ENCODE measurements around the gene MT1E. TPM values are rescaled to one million over a fixed set of nuclear protein-coding genes. Genes with fewer than 3 reads are reported as not detected.

Gene MT1E
- total RNA-seq, 1 experiment from 2014 or later = not detected

GRCh38 chr16:56604966-56605365 lies 20.6 kb upstream of the MT1E start:
- no peak for DNase-seq (ENCODE audit: low read depth, low spot score)
- in situ Hi-C loops (cut with HindIII; ENCODE audit: low pct_unique_long_range_greater_than_20kb, low sequenced_read_pairs) = no loop called here

- in situ Hi-C loops (cut with HindIII; ENCODE audit: low pct_unique_long_range_greater_than_20kb, low sequenced_read_pairs) = no loop called here
Observed at GRCh38 chr16:56605475-56605874, 20.1 kb upstream of the MT1E start.

GRCh38 chr16:56606071-56606475 lies 19.5 kb upstream of the MT1E start:
- no peak for DNase-seq (ENCODE audit: low read depth, low spot score)
- in situ Hi-C loops (cut with HindIII; ENCODE audit: low pct_unique_long_range_greater_than_20kb, low sequenced_read_pairs) = no loop called here

More at GRCh38 chr16:56605475-56605874, 20.1 kb upstream of the MT1E start:
- no peak for DNase-seq (ENCODE audit: low read depth, low spot score)

- peak; percentile 22 for DNase-seq (ENCODE audit: low read depth, low spot score)
- in situ Hi-C loops (cut with HindIII; ENCODE audit: low pct_unique_long_range_greater_than_20kb, low sequenced_read_pairs) = no loop called here
Observed at GRCh38 chr16:56606476-56607108, 19.0 kb upstream of the MT1E start.

GRCh38 chr16:56607109-56607618 lies 18.4 kb upstream of the MT1E start:
- peak; percentile 22 for DNase-seq (ENCODE audit: low read depth, low spot score)
- in situ Hi-C loops (cut with HindIII; ENCODE audit: low pct_unique_long_range_greater_than_20kb, low sequenced_read_pairs) = no loop called here

GRCh38 chr16:56607675-56608042 lies 17.9 kb upstream of the MT1E start:
- in situ Hi-C loops (cut with HindIII; ENCODE audit: low pct_unique_long_range_greater_than_20kb, low sequenced_read_pairs) = no loop called here
- no peak for DNase-seq (ENCODE audit: low read depth, low spot score)

- peak; percentile 88 for DNase-seq (ENCODE audit: low read depth, low spot score)
- in situ Hi-C loops (cut with HindIII; ENCODE audit: low pct_unique_long_range_greater_than_20kb, low sequenced_read_pairs) = no loop called here
Observed at GRCh38 chr16:56608043-56608875, 17.3 kb upstream of the MT1E start, which contains the start of gene MT2A. Gene MT2A, plus strand, starts transcription at chr16:56608584. Its CDS starts 72 bp downstream, at chr16:56608656.

- DNase-seq (ENCODE audit: low read depth, low spot score) = no peak
- in situ Hi-C loops (cut with HindIII; ENCODE audit: low pct_unique_long_range_greater_than_20kb, low sequenced_read_pairs) = no loop called here
Observed at GRCh38 chr16:56608876-56609462, 16.6 kb upstream of the MT1E start.

GRCh38 chr16:56609463-56609921 lies 16.1 kb upstream of the MT1E start:
- peak; percentile 73 for DNase-seq (ENCODE audit: low read depth, low spot score)
- in situ Hi-C loops (cut with HindIII; ENCODE audit: low pct_unique_long_range_greater_than_20kb, low sequenced_read_pairs) = no loop called here

GRCh38 chr16:56610017-56610608 lies 15.5 kb upstream of the MT1E start:
- DNase-seq (ENCODE audit: low read depth, low spot score) = peak; percentile 61
- in situ Hi-C loops (cut with HindIII; ENCODE audit: low pct_unique_long_range_greater_than_20kb, low sequenced_read_pairs) = no loop called here

- DNase-seq (ENCODE audit: low read depth, low spot score) = no peak
- in situ Hi-C loops (cut with HindIII; ENCODE audit: low pct_unique_long_range_greater_than_20kb, low sequenced_read_pairs) = no loop called here
Observed at GRCh38 chr16:56610609-56611111, 14.9 kb upstream of the MT1E start.

GRCh38 chr16:56611281-56611833 lies 14.2 kb upstream of the MT1E start:
- no peak for DNase-seq (ENCODE audit: low read depth, low spot score)
- in situ Hi-C loops (cut with HindIII; ENCODE audit: low pct_unique_long_range_greater_than_20kb, low sequenced_read_pairs) = no loop called here

- in situ Hi-C loops (cut with HindIII; ENCODE audit: low pct_unique_long_range_greater_than_20kb, low sequenced_read_pairs) = no loop called here
- no peak for DNase-seq (ENCODE audit: low read depth, low spot score)
Observed at GRCh38 chr16:56613706-56614105, 11.9 kb upstream of the MT1E start.

- no peak for DNase-seq (ENCODE audit: low read depth, low spot score)
- in situ Hi-C loops (cut with HindIII; ENCODE audit: low pct_unique_long_range_greater_than_20kb, low sequenced_read_pairs) = no loop called here
Observed at GRCh38 chr16:56614549-56614991, 11.0 kb upstream of the MT1E start.

GRCh38 chr16:56615353-56615752 lies 10.2 kb upstream of the MT1E start:
- in situ Hi-C loops (cut with HindIII; ENCODE audit: low pct_unique_long_range_greater_than_20kb, low sequenced_read_pairs) = no loop called here
- no peak for DNase-seq (ENCODE audit: low read depth, low spot score)

- in situ Hi-C loops (cut with HindIII; ENCODE audit: low pct_unique_long_range_greater_than_20kb, low sequenced_read_pairs) = no loop called here
- no peak for DNase-seq (ENCODE audit: low read depth, low spot score)
Observed at GRCh38 chr16:56616608-56617211, 8.9 kb upstream of the MT1E start.

Measured in SK-MEL-5 (cell line).